Liver (tissue), 9 donors: ENCODE results near the gene RALGPS1. TPM values are rescaled to one million over a fixed set of nuclear protein-coding genes. Genes with fewer than 3 reads are reported as not detected.

Experiments used
- DNase-seq: peaks from one replicate; pipeline ENCODE4 v3.0.0-alpha.2; 2017; ENCODE audit warnings: low spot score
- H3K27ac ChIP-seq, 2 donors: one replicate each; pipeline ENCODE4 v1.7.0; 2013; ENCODE audit warnings: inconsistent platforms in 2 of 2, low read length in 2 of 2, control low read depth in 1 of 2, low read depth in 1 of 2, mild to moderate bottlenecking in 1 of 2
- H3K27me3 ChIP-seq, 4 donors: one replicate each; pipeline versions ENCODE4 v1.6.1 to v1.7.0; 2013; ENCODE audit warnings: low read length in 3 of 4, inconsistent platforms in 1 of 4, mild to moderate bottlenecking in 1 of 4, moderate library complexity in 1 of 4; ENCODE audit not compliant: control insufficient read depth in 4 of 4, insufficient read depth in 4 of 4
- H3K36me3 ChIP-seq, 4 donors: one replicate each; pipeline versions ENCODE4 v1.6.1 to v1.7.0; 2013; ENCODE audit warnings: low read length in 3 of 4, mild to moderate bottlenecking in 3 of 4, low read depth in 1 of 4, moderate library complexity in 1 of 4; ENCODE audit not compliant: control insufficient read depth in 4 of 4, insufficient read depth in 3 of 4
- H3K4me1 ChIP-seq, 4 donors: one replicate each; pipeline versions ENCODE4 v1.6.1 to v1.7.0; 2013; ENCODE audit warnings: low read length in 3 of 4, mild to moderate bottlenecking in 3 of 4, moderate library complexity in 1 of 4; ENCODE audit not compliant: control insufficient read depth in 4 of 4, insufficient read depth in 4 of 4
- H3K4me3 ChIP-seq, 3 donors: one replicate each; pipeline versions ENCODE4 v1.6.1 to v1.7.0; 2013; ENCODE audit warnings: low read length in 3 of 3, control low read depth in 1 of 3, low read depth in 1 of 3, mild to moderate bottlenecking in 1 of 3
- H3K9ac ChIP-seq, 2 donors: one replicate each; pipeline ENCODE4 v1.7.0; 2013; ENCODE audit warnings: low read length in 2 of 2, mild to moderate bottlenecking in 2 of 2, moderate library complexity in 2 of 2, control low read depth in 1 of 2, low read depth in 1 of 2
- H3K9me3 ChIP-seq, 4 donors: one replicate each; pipeline versions ENCODE4 v1.6.1 to v1.7.0; 2013; ENCODE audit warnings: low read length in 3 of 4; ENCODE audit not compliant: control insufficient read depth in 4 of 4
- EGR1 ChIP-seq, 2 donors: IDR thresholded peaks; 2 replicates each; pipeline ENCODE4 v1.6.1; 2016 to 2018; ENCODE audit warnings: antibody characterized with exemption in 2 of 2, low read depth in 2 of 2
- FOXA1 ChIP-seq: IDR thresholded peaks from 2 replicates; pipeline ENCODE4 v1.6.1; 2016; ENCODE audit warnings: antibody characterized with exemption
- FOXA2 ChIP-seq: IDR thresholded peaks from 2 replicates; pipeline ENCODE4 v1.6.1; 2016; ENCODE audit warnings: antibody characterized with exemption
- HNF4A ChIP-seq, 2 donors: conservative IDR thresholded peaks; 2 replicates each; pipeline ENCODE4 v1.6.1; 2016; ENCODE audit warnings: antibody characterized with exemption in 2 of 2, mild to moderate bottlenecking in 2 of 2
- HNF4G ChIP-seq: IDR thresholded peaks from 2 replicates; pipeline ENCODE4 v1.6.1; 2016; ENCODE audit warnings: antibody characterized with exemption
- JUND ChIP-seq, 2 donors: IDR thresholded peaks; 2 replicates each; pipeline ENCODE4 v1.6.1; 2016; ENCODE audit warnings: antibody characterized with exemption in 2 of 2
- NR2F2 ChIP-seq: IDR thresholded peaks from 2 replicates; pipeline ENCODE4 v1.6.1; 2016; ENCODE audit warnings: antibody characterized with exemption
- RAD21 ChIP-seq, 2 donors: IDR thresholded peaks; 2 replicates each; pipeline ENCODE4 v1.6.1; 2016; ENCODE audit warnings: antibody characterized with exemption in 2 of 2, mild to moderate bottlenecking in 2 of 2
- RXRA ChIP-seq, 2 donors: IDR thresholded peaks; 2 replicates each; pipeline ENCODE4 v1.6.1; 2017 to 2018; ENCODE audit warnings: antibody characterized with exemption in 2 of 2, mild to moderate bottlenecking in 1 of 2
- SP1 ChIP-seq: IDR thresholded peaks from 2 replicates; pipeline ENCODE4 v1.6.1; 2018; ENCODE audit warnings: antibody characterized with exemption, mild to moderate bottlenecking
- TAF1 ChIP-seq: conservative IDR thresholded peaks from 2 replicates; pipeline ENCODE4 v1.6.1; 2016; ENCODE audit warnings: antibody characterized with exemption, mild to moderate bottlenecking
- YY1 ChIP-seq: IDR thresholded peaks from 2 replicates; pipeline ENCODE4 v1.6.1; 2016; ENCODE audit warnings: antibody characterized with exemption, mild to moderate bottlenecking
- WGBS: extraction: QIAGEN DNeasy Blood & Tissue Kit; methylation state at CpG from one replicate; pipeline ENCODE4 v1.1.7; 2013; 5-methylcytosine and 5-hydroxymethylcytosine counted together
- polyA plus RNA-seq, 2 donors: library from polyadenylated mRNA; stranded (reverse) in 1 of 2; unstranded in 1 of 2; fragments of 200-250 nt in 1 of 2; fragments of >200 nt in 1 of 2; fragmentation: Nextera tagmentation in 1 of 2; extraction: Ambion mirVana in 1 of 2; gene quantifications; one replicate each; pipeline versions ENCODE4 v1.2.1 to v1.2.3, GENCODE V29; 2013 to 2015
- total RNA-seq, 2 donors: library from RNA; depleted of rRNA; stranded (reverse); fragments of >200 nt; gene quantifications; one replicate each; pipeline ENCODE4 v1.2.3, GENCODE V29; 2014
- TF ChIP-seq, protein P1 (sequence below): IDR thresholded peaks from 2 replicates; pipeline ENCODE4 v1.6.1; 2016; ENCODE audit warnings: antibody characterized with exemption
- TF ChIP-seq, protein P2 (sequence below): IDR thresholded peaks from 2 replicates; pipeline ENCODE4 v1.6.1; 2016; ENCODE audit warnings: antibody characterized with exemption
- TF ChIP-seq, protein P3 (sequence below): fragments of 150-350 bp; IDR thresholded peaks from 2 replicates; pipeline ENCODE4 v1.5.1; 2017; ENCODE audit warnings: improper control_type of control experiment, low read depth, low read length; ENCODE audit not compliant: missing input control
- TF ChIP-seq, protein P4 (sequence below): IDR thresholded peaks from 2 replicates; pipeline ENCODE4 v1.6.1; 2016; ENCODE audit warnings: antibody characterized with exemption
- donor health status: healthy.
- donor health status: healthy.
- donor health status: healthy.
- donor health status: healthy.
- donor health status: healthy.

RALGPS1 gene
- total and polyA plus RNA-seq, 4 donors = 1.4 to 2.7 (median 2.0) TPM

DNA sequence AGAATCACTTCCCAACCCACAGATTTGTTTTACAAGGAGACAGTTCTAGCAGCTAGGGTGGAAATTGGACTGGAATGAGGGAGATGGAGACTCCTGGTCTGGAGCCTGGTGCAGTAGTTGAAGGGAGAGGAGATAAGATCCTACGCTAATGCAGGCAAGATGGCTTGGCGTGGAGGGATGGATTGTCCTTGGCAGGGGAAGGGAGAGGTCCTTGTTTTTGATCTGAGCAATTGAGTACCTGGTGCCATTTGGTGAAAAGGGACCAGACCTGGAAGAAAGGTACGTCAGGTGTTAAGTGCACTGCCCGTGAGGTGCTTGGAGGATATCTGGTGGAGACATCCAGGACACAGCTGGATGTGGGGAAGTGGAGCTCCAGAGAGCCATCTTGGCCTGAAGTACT lies 172.2 kb downstream of the RALGPS1 start (continued):
- TF ChIP-seq, protein P1, sequence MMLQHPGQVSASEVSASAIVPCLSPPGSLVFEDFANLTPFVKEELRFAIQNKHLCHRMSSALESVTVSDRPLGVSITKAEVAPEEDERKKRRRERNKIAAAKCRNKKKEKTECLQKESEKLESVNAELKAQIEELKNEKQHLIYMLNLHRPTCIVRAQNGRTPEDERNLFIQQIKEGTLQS = no peak
- TF ChIP-seq FOXA1 = no peak
- TF ChIP-seq FOXA2 = no peak
- TF ChIP-seq EGR1 (IDR thresholded peaks at IDR 0.05; ENCODE audit: low read depth in 2 of 2) = no peak

DNA sequence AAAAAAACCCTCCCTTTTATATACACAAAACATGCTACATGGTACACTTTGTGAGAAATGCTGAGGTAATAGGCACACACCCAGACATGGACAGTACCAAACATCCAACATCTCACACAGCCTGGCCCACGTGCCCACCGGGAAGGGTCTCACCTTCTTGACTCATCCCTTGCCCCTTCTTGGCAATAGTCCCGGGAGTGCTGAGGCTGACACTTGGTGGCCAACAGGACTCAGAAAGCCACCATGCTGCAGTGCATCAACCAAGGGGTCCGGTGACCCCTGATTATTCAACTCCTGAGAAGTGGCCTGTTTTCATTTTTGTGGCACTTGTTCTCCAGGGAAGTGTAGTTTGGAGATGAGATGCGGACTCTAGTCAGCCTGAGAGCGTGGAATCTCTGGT lies 172.8 kb downstream of the RALGPS1 start:
- H3K9ac ChIP-seq = no peak overlapping the region
- DNase-seq = no peak

DNA sequence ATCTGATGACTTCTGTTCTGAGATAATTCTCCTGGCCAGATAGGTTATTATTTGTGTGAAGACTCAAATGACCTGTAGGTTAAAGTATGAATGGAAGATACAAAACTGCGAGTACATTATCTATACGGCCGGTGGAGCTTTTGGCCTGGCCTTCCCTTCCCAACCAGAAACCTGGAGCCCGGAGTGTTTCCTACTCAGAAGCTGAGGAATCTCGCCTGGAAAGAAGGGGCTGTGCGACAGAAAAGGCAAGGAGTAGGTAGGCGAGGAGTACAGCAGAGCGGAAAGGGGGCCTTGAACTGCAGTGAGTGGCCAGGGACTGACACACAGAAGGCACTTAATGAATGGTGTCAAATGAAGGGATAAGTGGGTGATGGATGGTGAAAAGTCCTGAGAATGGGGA lies 173.3 kb downstream of the RALGPS1 start:
- DNase-seq = no peak
- 96% methylated on average over 8 of the region's 8 CpGs for WGBS
- TF ChIP-seq HNF4G (no peak), NR2F2 (no peak), SP1 (no peak), JUND (IDR thresholded peaks at IDR 0.05) (no peak), YY1 (no peak), RAD21 (IDR thresholded peaks at IDR 0.05) (no peak), FOXA2 (no peak), RXRA (IDR thresholded peaks at IDR 0.05) (no peak)
- TF ChIP-seq, protein P1 = no peak
- TF ChIP-seq, protein P2, sequence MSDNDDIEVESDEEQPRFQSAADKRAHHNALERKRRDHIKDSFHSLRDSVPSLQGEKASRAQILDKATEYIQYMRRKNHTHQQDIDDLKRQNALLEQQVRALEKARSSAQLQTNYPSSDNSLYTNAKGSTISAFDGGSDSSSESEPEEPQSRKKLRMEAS = no peak
- TF ChIP-seq, protein P3, sequence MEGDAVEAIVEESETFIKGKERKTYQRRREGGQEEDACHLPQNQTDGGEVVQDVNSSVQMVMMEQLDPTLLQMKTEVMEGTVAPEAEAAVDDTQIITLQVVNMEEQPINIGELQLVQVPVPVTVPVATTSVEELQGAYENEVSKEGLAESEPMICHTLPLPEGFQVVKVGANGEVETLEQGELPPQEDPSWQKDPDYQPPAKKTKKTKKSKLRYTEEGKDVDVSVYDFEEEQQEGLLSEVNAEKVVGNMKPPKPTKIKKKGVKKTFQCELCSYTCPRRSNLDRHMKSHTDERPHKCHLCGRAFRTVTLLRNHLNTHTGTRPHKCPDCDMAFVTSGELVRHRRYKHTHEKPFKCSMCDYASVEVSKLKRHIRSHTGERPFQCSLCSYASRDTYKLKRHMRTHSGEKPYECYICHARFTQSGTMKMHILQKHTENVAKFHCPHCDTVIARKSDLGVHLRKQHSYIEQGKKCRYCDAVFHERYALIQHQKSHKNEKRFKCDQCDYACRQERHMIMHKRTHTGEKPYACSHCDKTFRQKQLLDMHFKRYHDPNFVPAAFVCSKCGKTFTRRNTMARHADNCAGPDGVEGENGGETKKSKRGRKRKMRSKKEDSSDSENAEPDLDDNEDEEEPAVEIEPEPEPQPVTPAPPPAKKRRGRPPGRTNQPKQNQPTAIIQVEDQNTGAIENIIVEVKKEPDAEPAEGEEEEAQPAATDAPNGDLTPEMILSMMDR = no peak

More for the DNA sequence above, 172.8 kb downstream of the RALGPS1 start:
- Histone ChIP-seq H3K27ac (no peak overlapping the region), H3K27me3 (no peaks in the 10 kb centered on the region), H3K4me3 (no peak overlapping the region), H3K4me1 (no peaks in the 10 kb centered on the region), H3K9me3 (no peaks in the 10 kb centered on the region), H3K36me3 (no peaks in the 10 kb centered on the region)
- TF ChIP-seq HNF4A (conservative IDR thresholded peaks at IDR 0.05) = no peak
- TF ChIP-seq, protein P1 = no peak
- no peak for TF ChIP-seq YY1
- no peak for TF ChIP-seq RXRA (IDR thresholded peaks at IDR 0.05)
- no peak for TF ChIP-seq FOXA1
- TF ChIP-seq, protein P4, sequence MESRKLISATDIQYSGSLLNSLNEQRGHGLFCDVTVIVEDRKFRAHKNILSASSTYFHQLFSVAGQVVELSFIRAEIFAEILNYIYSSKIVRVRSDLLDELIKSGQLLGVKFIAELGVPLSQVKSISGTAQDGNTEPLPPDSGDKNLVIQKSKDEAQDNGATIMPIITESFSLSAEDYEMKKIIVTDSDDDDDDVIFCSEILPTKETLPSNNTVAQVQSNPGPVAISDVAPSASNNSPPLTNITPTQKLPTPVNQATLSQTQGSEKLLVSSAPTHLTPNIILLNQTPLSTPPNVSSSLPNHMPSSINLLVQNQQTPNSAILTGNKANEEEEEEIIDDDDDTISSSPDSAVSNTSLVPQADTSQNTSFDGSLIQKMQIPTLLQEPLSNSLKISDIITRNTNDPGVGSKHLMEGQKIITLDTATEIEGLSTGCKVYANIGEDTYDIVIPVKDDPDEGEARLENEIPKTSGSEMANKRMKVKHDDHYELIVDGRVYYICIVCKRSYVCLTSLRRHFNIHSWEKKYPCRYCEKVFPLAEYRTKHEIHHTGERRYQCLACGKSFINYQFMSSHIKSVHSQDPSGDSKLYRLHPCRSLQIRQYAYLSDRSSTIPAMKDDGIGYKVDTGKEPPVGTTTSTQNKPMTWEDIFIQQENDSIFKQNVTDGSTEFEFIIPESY = no peak
- TF ChIP-seq TAF1 = no peak
- TF ChIP-seq NR2F2 = no peak
- 96% methylated on average over 6 of the region's 6 CpGs for WGBS

More for the DNA sequence above, 173.3 kb downstream of the RALGPS1 start:
- Histone ChIP-seq H3K4me1 (no peaks in the 10 kb centered on the region), H3K9ac (no peak overlapping the region), H3K27ac (no peak overlapping the region), H3K9me3 (no peaks in the 10 kb centered on the region), H3K4me3 (no peak overlapping the region), H3K36me3 (no peaks in the 10 kb centered on the region), H3K27me3 (no peaks in the 10 kb centered on the region)
